Nucleus accumbens (tissue), 56 donors: Measurements from ENCODE around the gene UGT1A3.
"Not testable (repeated sequence)": the region's sequence is repeated elsewhere in the genome, so short reads cannot be mapped to it uniquely, and the experiment has no call there.

Experiments
- DNase-seq, 56 donors: peaks; one replicate each; lab custom pipeline; 2025; lab: John Stamatoyannopoulos, UW

UGT1A3 gene

GRCh38 chr2:233706720-233707119 lies 22.1 kb upstream of the UGT1A3 start:
- no peak for DNase-seq

GRCh38 chr2:233707940-233708644 lies 20.8 kb upstream of the UGT1A3 start:
- no peak for DNase-seq

- no peak for DNase-seq
Observed at GRCh38 chr2:233708942-233709341, 19.9 kb upstream of the UGT1A3 start.

- DNase-seq = peak in 50 of 56 donors; percentile 6 to 85 (median 36)
Observed at GRCh38 chr2:233711312-233712008, 17.4 kb upstream of the UGT1A3 start.

GRCh38 chr2:233712611-233713261 lies 16.1 kb upstream of the UGT1A3 start, which contains the start of gene UGT1A5:
UGT1A5 (plus strand) TSS chr2:233712907; CDS start chr2:233712992, 85 bp downstream.
- DNase-seq = no peak

- DNase-seq = no peak
Observed at GRCh38 chr2:233713262-233713615, 15.6 kb upstream of the UGT1A3 start.

GRCh38 chr2:233714121-233714520 lies 14.7 kb upstream of the UGT1A3 start:
- no peak for DNase-seq

- DNase-seq = no peak
Observed at GRCh38 chr2:233718552-233718951, 10.3 kb upstream of the UGT1A3 start, which contains the start of gene UGT1A4. UGT1A4 (plus strand) TSS chr2:233718736; CDS start chr2:233718821, 85 bp downstream.

- not testable (repeated sequence) for DNase-seq
Observed at GRCh38 chr2:233736868-233737653, 8.2 kb downstream of the UGT1A3 start.

- DNase-seq = no peak
Observed at GRCh38 chr2:233740870-233741269, 12.0 kb downstream of the UGT1A3 start.

- no peak for DNase-seq
Observed at GRCh38 chr2:233743464-233744259, 14.8 kb downstream of the UGT1A3 start.

GRCh38 chr2:233745073-233745755 lies 16.4 kb downstream of the UGT1A3 start:
- no peak for DNase-seq

- not testable (repeated sequence) for DNase-seq
Observed at GRCh38 chr2:233745838-233746237, 17.0 kb downstream of the UGT1A3 start.

GRCh38 chr2:233746475-233747282 lies 17.8 kb downstream of the UGT1A3 start:
- DNase-seq = no peak

- DNase-seq = no peak
Observed at GRCh38 chr2:233747283-233747544, 18.4 kb downstream of the UGT1A3 start.

- not testable (repeated sequence) for DNase-seq
Observed at GRCh38 chr2:233750689-233751088, 21.8 kb downstream of the UGT1A3 start.

GRCh38 chr2:233751212-233752009 lies 22.6 kb downstream of the UGT1A3 start:
- not testable (repeated sequence) for DNase-seq
